Heart left ventricle (tissue), 13 donors: ENCODE data around the gene FBXO31.

Source experiments
- POLR2A ChIP-seq, 2 donors: fragments of 450-650 bp; IDR thresholded peaks; one replicate each; pipeline ENCODE4 v1.6.1; 2017; ENCODE audit warnings: antibody characterized with exemption in 2 of 2, mild to moderate bottlenecking in 2 of 2, moderate library complexity in 2 of 2
- TF ChIP-seq, protein P1 (sequence below), 12 donors: fragments of 200-600 bp; sonication (generic) in 4 of 12; IDR thresholded peaks; one replicate each; pipeline versions ENCODE4 v1.5.0 to v1.8.0; 2018 to 2022; ENCODE audit warnings: antibody characterized with exemption in 12 of 12, mild to moderate bottlenecking in 5 of 12
- donor health status: ischemic (EF 13 %, LVEDD 7.1; RV severe dilation, severe dysfunction).
- donor health status: DM: no; HTN: yes; CAD: no.
- donor health status: DM: no; HTN: no; CAD: no.
- donor health status: ischemic (EF 25% LVEDD 6.9; RV normal size, moderate dysfunction).
- donor health status: ischemic (EF 25% LVEDD 5.7; RV mildly dilated, moderate dysfunction).
- donor health status: ischemic (EF 35%, LVEDD 5.7; RV mildly dilated, moderate dysfunction).
- donor health status: nonischemic (EF 11% LVEDD 7.7; RV severe dilation, severe dysfunction).
- donor health status: DM: yes; HTN: yes; CAD: no.
- donor health status: PGD.
- donor health status: ischemic (EF 29% LVEDD 5.4; RV normal size, mild dysfunction).
- donor health status: nonischemic (EF 23%, LVEDD 6.1; RV moderate dilation, normal function).

DNA sequence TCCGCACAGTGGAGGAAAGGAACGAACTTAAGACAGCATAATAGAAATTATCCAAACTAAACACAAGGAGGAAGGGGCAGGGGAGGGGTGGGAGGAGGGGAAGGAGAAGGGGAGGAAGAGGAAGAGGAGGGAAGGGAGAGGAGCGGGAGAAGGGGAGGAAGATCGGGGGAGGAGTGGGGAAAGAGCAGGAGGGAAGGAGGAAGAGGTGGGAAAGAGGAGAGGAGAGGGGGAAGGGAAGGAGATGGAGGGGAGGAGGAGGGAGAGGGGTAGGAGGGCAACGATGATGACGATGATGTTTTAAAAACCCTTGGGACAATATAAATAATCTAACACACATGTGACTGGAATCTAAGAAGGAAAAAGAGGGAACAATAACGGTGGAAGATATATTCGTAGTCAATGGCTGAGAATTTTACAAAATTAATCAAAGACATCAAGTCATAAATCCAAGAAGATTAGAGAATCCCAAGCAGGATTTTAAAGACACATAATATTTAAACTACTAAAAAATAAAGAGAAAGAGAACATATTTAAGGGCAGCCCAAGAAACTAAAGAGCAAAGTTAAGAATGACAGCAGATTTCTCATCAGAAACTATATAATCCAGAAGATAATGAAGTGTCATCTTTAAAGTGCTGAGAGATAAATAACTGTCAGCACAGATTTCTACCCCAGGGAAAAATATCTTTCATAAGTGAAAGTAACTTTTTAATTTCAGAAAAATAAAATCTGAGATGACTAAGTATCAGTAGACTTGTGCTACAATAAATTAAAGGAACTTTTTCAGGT lies 96.5 kb downstream of the FBXO31 start:
- TF ChIP-seq, protein P1, sequence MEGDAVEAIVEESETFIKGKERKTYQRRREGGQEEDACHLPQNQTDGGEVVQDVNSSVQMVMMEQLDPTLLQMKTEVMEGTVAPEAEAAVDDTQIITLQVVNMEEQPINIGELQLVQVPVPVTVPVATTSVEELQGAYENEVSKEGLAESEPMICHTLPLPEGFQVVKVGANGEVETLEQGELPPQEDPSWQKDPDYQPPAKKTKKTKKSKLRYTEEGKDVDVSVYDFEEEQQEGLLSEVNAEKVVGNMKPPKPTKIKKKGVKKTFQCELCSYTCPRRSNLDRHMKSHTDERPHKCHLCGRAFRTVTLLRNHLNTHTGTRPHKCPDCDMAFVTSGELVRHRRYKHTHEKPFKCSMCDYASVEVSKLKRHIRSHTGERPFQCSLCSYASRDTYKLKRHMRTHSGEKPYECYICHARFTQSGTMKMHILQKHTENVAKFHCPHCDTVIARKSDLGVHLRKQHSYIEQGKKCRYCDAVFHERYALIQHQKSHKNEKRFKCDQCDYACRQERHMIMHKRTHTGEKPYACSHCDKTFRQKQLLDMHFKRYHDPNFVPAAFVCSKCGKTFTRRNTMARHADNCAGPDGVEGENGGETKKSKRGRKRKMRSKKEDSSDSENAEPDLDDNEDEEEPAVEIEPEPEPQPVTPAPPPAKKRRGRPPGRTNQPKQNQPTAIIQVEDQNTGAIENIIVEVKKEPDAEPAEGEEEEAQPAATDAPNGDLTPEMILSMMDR (IDR thresholded peaks at IDR 0.05), result no peak
- no peak for TF ChIP-seq POLR2A (IDR thresholded peaks at IDR 0.05)
